ENCODE data around the gene CNBP. TPM values are rescaled to one million over a fixed set of nuclear protein-coding genes. Genes with fewer than 3 reads are reported as not detected.
A peak's percentile ranks its signal among the peaks of the same experiment; 100 is the strongest.

Gene CNBP
- polyA plus RNA-seq (310 to 388 TPM (median 385 TPM) in 3 replicates), polyA minus RNA-seq (121 to 336 TPM (median 300 TPM) in 3 replicates)
- polyA plus RNA-seq (2011; ENCODE audit: low read depth) = 417 TPM
- polyA plus RNA-seq (2011; cell fraction: cytosol; rRNA removed) = 331 and 428 TPM in 2 replicates
- 190 and 214 TPM in 2 replicates for polyA plus RNA-seq (2011; cell fraction: nucleus; rRNA removed)
- polyA plus RNA-seq (2012; ENCODE audit: low replicate concordance) = 290 and 449 TPM in 2 replicates
- 247 TPM for polyA minus RNA-seq (2011; cell fraction: cytosol; rRNA and poly(A)+ RNA removed)
- polyA minus RNA-seq (2011; cell fraction: nucleus; rRNA and poly(A)+ RNA removed) = 62.8 and 94.5 TPM in 2 replicates

- Histone ChIP-seq H3K9me1 (ENCODE audit: control insufficient read depth, extremely low read depth, insufficient read depth, low read length) (peaks cover 4% of the 10 kb centered on the region), H3K79me2 (ENCODE audit: control insufficient read depth, insufficient read depth, low read length) (peaks cover 66% of the 10 kb centered on the region), H3K4me2 (ENCODE audit: control insufficient read depth, extremely low read depth, insufficient read depth, low read depth, low read length) (peak within 1 kb of the TSS; percentile 77), H3K27ac (ENCODE audit: control insufficient read depth, insufficient read depth, low read length) (peak within 1 kb of the TSS; percentile 96), H3K36me3 (ENCODE audit: control insufficient read depth in 2 of 2, extremely low read depth in 1 of 2, insufficient read depth in 2 of 2, low read length in 2 of 2) (peaks cover 3 to 8% of the 10 kb centered on the region in 2 experiments), H3K9ac (ENCODE audit: control insufficient read depth, extremely low read depth, insufficient read depth, low read length) (peak within 1 kb of the TSS; percentile 99), H3K4me1 (ENCODE audit: control insufficient read depth, extremely low read depth, insufficient read depth, low read length) (peaks cover 25% of the 10 kb centered on the region), H3K4me3 (ENCODE audit: control insufficient read depth in 2 of 3, extremely low read depth in 1 of 3, insufficient read depth in 2 of 3, low read depth in 1 of 3, low read length in 3 of 3) (peak within 1 kb of the TSS; percentile 85 to 100 (median 92)), H3K9me3 (ENCODE audit: control insufficient read depth, low read depth, low read length) (no peaks in the 10 kb centered on the region), H3K27me3 (ENCODE audit: control insufficient read depth, extremely low read depth, insufficient read depth, low read length) (no peaks in the 10 kb centered on the region), H2AFZ (ENCODE audit: control insufficient read depth, low read length) (peak within 1 kb of the TSS; percentile 73), H4K20me1 (ENCODE audit: control insufficient read depth, extremely low read depth, insufficient read depth, low read length) (peaks cover 26% of the 10 kb centered on the region)
- dilution Hi-C loops (cut with MboI; ENCODE audit: extremely low pct_ligation_motif_present, low sequenced_read_pairs) = no loop called here
- TF ChIP-seq CTCF (optimal IDR thresholded peaks at IDR 0.05 in 1 of 3, IDR thresholded peaks at IDR 0.05 in 1 of 3, conservative IDR thresholded peaks at IDR 0.05 in 1 of 3; ENCODE audit: extremely low read depth in 1 of 3, insufficient read depth in 2 of 3, low read length in 3 of 3) (no peak), EZH2 (IDR thresholded peaks at IDR 0.05; ENCODE audit: low read length) (no peak)
- no peak for FAIRE-seq
- no peak for DNase-seq (ENCODE audit: low read depth, low spot score)
Observed at GRCh38 chr3:129183569-129184395, at the start of gene CNBP. Gene CNBP, minus strand, starts transcription at chr3:129183896. Its CDS starts 12,139 bp downstream, at chr3:129171757.

GRCh38 chr3:129231331-129232119, 47.8 kb upstream of the CNBP start:
- dilution Hi-C loops (cut with MboI; ENCODE audit: extremely low pct_ligation_motif_present, low sequenced_read_pairs) = no loop called here
- Histone ChIP-seq H3K4me3 (ENCODE audit: control insufficient read depth in 2 of 3, extremely low read depth in 1 of 3, insufficient read depth in 2 of 3, low read depth in 1 of 3, low read length in 3 of 3) (no peak overlapping the region), H3K9me1 (ENCODE audit: control insufficient read depth, extremely low read depth, insufficient read depth, low read length) (peaks cover 6% of the 10 kb centered on the region), H3K79me2 (ENCODE audit: control insufficient read depth, insufficient read depth, low read length) (no peaks in the 10 kb centered on the region), H3K4me2 (ENCODE audit: control insufficient read depth, extremely low read depth, insufficient read depth, low read depth, low read length) (no peak overlapping the region), H4K20me1 (ENCODE audit: control insufficient read depth, extremely low read depth, insufficient read depth, low read length) (no peaks in the 10 kb centered on the region), H3K36me3 (ENCODE audit: control insufficient read depth in 2 of 2, extremely low read depth in 1 of 2, insufficient read depth in 2 of 2, low read length in 2 of 2) (no peaks in the 10 kb centered on the region), H3K4me1 (ENCODE audit: control insufficient read depth, extremely low read depth, insufficient read depth, low read length) (peaks cover 37% of the 10 kb centered on the region), H3K9me3 (ENCODE audit: control insufficient read depth, low read depth, low read length) (no peaks in the 10 kb centered on the region), H2AFZ (ENCODE audit: control insufficient read depth, low read length) (no peak overlapping the region), H3K9ac (ENCODE audit: control insufficient read depth, extremely low read depth, insufficient read depth, low read length) (no peak overlapping the region), H3K27ac (ENCODE audit: control insufficient read depth, insufficient read depth, low read length) (peak overlapping the region; percentile 75), H3K27me3 (ENCODE audit: control insufficient read depth, extremely low read depth, insufficient read depth, low read length) (no peaks in the 10 kb centered on the region)
- TF ChIP-seq EZH2 (IDR thresholded peaks at IDR 0.05; ENCODE audit: low read length) = no peak
- TF ChIP-seq CTCF (optimal IDR thresholded peaks at IDR 0.05 in 1 of 3, IDR thresholded peaks at IDR 0.05 in 1 of 3, conservative IDR thresholded peaks at IDR 0.05 in 1 of 3; ENCODE audit: extremely low read depth in 1 of 3, insufficient read depth in 2 of 3, low read length in 3 of 3) = no peak
- DNase-seq (ENCODE audit: low read depth, low spot score) (no peak), FAIRE-seq (no peak)

Measured in keratinocyte (primary cell).